ENCODE measurements around the gene PNPLA4. TPM values are rescaled to one million over a fixed set of nuclear protein-coding genes. Genes with fewer than 3 reads are reported as not detected.

Gene PNPLA4
- total RNA-seq, 1 experiment from 2014 or later: 15.1 TPM

DNA sequence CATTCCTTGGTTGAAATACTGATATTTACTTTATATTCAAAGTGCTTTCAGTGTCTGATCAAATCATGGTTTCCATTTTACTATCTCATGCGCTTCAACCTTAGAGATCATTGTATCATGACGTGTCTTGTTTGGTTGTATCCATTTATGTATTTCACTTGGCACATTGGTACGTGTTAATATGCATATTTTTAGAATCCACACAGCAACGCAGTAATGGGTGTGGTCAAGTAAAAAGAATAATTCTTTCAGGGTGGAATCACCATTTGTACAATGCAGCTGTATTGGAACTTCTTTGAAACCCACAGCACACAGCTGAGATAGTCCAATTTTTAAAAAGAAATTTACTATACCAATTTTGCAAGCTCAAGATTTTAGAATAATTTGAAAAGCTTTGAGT, 55.2 kb downstream of the PNPLA4 start:
- DNase-seq (ENCODE audit: low read depth): no peak

DNA sequence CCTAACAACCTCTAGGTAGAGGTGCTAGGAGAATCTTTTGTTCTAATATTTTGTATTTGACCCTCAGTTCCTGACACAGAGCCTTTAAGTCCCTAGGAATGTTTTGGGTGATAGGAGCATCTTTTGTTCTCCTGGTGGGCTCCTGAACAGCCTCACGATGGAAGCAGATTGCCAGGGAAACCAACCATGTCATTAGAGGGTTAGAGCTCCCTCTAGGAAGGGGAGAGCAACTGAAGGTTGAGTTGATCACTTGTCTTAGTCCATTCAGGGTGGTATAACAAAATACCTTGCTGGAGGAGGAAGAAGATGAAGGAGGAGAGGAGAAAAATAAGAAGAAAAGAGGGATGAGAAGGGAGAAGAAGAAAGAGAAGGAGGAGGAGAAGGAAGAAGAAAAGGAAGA, 75.0 kb downstream of the PNPLA4 start:
- DNase-seq (ENCODE audit: low read depth): no peak

Other genes with a start within 250 kb of the PNPLA4 start
- gene VCX, start 84.2 kb downstream of the PNPLA4 start, total RNA-seq (2014; rRNA removed; shearing (Covaris generic)): not detected in 2 replicates
- not detected in 2 replicates for gene VCX2, start 243.9 kb upstream of the PNPLA4 start, total RNA-seq (2014; rRNA removed; shearing (Covaris generic))

Data from M059J (cell line).